ENCODE measurements around the gene ANTXR1.
A peak's percentile ranks its signal among the peaks of the same experiment; 100 is the strongest.

The ANTXR1 gene

DNA sequence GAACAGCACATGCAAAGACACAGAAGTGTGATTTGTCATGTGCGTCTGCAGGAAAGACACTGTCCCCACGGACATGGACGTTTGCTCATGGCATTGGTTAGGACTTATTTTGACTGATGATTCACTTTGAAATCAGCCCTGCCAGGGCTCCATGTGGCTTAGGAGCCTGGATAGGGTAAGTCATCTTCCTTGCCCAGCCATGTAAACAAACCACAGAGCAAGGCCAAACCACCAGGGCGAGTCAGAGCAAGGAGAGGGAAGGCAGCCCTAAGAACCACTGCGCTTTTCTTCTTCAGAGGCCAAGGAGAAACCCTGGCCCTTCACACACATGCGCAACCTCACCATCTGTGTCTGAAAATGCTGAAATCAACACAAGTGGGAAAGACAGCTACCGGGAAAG, 285.3 kb downstream of the ANTXR1 start:
- in situ Hi-C loops (cut with HindIII; ENCODE audit: low sequenced_read_pairs): no loop called here
- DNase-seq (ENCODE audit: low read depth): peak; percentile 78
- TF ChIP-seq, protein P1, sequence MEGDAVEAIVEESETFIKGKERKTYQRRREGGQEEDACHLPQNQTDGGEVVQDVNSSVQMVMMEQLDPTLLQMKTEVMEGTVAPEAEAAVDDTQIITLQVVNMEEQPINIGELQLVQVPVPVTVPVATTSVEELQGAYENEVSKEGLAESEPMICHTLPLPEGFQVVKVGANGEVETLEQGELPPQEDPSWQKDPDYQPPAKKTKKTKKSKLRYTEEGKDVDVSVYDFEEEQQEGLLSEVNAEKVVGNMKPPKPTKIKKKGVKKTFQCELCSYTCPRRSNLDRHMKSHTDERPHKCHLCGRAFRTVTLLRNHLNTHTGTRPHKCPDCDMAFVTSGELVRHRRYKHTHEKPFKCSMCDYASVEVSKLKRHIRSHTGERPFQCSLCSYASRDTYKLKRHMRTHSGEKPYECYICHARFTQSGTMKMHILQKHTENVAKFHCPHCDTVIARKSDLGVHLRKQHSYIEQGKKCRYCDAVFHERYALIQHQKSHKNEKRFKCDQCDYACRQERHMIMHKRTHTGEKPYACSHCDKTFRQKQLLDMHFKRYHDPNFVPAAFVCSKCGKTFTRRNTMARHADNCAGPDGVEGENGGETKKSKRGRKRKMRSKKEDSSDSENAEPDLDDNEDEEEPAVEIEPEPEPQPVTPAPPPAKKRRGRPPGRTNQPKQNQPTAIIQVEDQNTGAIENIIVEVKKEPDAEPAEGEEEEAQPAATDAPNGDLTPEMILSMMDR (IDR thresholded peaks at IDR 0.05; ENCODE audit: low read depth, low read length, missing control alignments): no peak
- H3K4me3 ChIP-seq (ENCODE audit: low read depth, low read length): no peak overlapping the region

DNA sequence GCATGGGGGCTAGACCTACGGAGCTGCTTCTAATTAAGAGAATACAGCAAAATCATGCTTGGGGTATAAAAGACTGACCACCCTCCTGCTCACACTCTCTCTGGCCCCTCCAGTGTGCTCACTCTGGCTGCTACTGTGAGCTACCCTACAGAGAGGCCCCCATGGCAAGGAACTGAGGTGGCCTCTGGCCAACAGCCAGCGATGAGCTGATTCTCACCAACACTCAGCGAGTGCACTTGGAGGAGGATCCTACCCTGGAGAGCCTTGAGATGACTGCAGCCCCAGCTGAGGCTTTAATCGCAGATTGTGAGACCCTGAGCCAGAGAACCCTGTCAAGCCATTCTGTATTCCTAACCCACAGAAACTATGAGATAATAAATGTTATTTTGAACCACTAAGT, 285.9 kb downstream of the ANTXR1 start:
- TF ChIP-seq, protein P1 (IDR thresholded peaks at IDR 0.05; ENCODE audit: low read depth, low read length, missing control alignments): no peak
- in situ Hi-C loops (cut with HindIII; ENCODE audit: low sequenced_read_pairs): no loop called here
- H3K4me3 ChIP-seq (ENCODE audit: low read depth, low read length): no peak overlapping the region
- DNase-seq (ENCODE audit: low read depth): no peak
